Measurements from ENCODE around the gene VSTM1. TPM values are rescaled to one million over a fixed set of nuclear protein-coding genes. Genes with fewer than 3 reads are reported as not detected.
A peak's percentile ranks its signal among the peaks of the same experiment; 100 is the strongest.

Gene VSTM1
- total RNA-seq, 2 donors from 2014 or later = not detected

DNA sequence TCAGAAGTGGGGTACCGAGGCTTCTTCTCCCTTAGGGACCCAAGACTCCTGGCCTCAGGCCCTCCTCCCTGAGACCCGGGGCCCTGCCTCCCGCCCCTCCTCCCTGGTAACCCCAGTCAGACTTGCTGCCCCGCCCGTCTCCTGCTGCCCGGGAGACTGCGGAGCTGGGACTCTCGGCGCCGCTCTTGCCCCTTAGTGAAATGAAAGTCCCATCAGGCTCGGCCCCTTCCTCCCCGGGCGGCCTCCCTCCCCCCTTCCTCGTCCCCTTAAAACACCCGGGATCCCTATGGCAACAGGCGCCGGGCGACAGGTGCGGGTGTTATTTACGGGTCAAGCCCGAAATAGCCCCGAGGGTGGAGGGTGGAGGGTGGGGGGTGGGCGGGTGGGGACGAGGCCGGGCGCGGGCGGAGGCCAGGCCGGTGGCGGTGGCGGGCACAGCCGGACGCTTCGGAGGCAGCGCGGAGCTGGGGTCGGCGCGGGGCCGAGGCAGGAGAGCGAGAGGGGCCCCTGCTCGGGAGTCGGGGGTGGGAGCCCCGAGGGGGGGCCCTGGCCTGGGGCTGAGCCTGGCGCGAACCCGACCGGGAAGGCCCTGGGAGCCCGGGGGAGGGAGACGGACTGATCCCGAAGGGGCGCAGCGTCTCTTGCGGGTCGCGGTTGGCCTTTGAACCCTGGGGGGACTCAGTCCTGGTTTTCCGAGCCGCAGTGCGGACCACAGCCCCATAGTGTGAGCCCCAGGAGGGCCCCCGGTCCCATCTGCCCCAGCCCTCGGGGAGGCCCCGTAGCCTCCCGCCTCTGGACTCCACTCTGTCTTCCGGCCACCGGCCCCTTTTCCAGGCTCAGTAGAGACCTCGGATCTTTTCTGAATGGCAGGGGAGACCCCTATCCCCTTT lies 72.2 kb downstream of the VSTM1 start, which contains the start of gene CACNG6:
CACNG6 (plus strand) TSS at position 414 of the 890 bp plus-strand sequence. CDS start 1,241 bp downstream, outside the sequence.
- no peaks in the 10 kb centered on the region for H3K36me3 ChIP-seq (replicated peaks in 1 of 2; ENCODE audit: insufficient read depth in 1 of 2, low read depth in 2 of 2)
- H3K9me3 ChIP-seq = no peaks in the 10 kb centered on the region
- DNase-seq (peak in 1 of 4 donors; percentile 21), ATAC-seq (no peak)
- peaks cover 6% of the 10 kb centered on the region for H3K4me1 ChIP-seq
- H3K27ac ChIP-seq = no peak within 1 kb of the TSS
- WGBS, 2 donors = 4 to 16% methylated on average over 22 to 59 of the region's 66 CpGs
- peak within 1 kb of the TSS in 1 of 2 donors; percentile 17 for H3K4me3 ChIP-seq
- H3K27me3 ChIP-seq = peaks cover 0 to 19% of the 10 kb centered on the region in 2 donors
- intact Hi-C loops (cut with DNase I) = no loop called here
- TF ChIP-seq POLR2A (IDR thresholded peaks at IDR 0.05) = no peak
- TF ChIP-seq, protein P1, sequence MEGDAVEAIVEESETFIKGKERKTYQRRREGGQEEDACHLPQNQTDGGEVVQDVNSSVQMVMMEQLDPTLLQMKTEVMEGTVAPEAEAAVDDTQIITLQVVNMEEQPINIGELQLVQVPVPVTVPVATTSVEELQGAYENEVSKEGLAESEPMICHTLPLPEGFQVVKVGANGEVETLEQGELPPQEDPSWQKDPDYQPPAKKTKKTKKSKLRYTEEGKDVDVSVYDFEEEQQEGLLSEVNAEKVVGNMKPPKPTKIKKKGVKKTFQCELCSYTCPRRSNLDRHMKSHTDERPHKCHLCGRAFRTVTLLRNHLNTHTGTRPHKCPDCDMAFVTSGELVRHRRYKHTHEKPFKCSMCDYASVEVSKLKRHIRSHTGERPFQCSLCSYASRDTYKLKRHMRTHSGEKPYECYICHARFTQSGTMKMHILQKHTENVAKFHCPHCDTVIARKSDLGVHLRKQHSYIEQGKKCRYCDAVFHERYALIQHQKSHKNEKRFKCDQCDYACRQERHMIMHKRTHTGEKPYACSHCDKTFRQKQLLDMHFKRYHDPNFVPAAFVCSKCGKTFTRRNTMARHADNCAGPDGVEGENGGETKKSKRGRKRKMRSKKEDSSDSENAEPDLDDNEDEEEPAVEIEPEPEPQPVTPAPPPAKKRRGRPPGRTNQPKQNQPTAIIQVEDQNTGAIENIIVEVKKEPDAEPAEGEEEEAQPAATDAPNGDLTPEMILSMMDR (IDR thresholded peaks at IDR 0.05) = no peak

Small RNA genes lying within 50 kb of the gene (small RNA-seq; reads per million reads assigned to genes)
- gene AC012314.20 = not detected

Other genes starting within 250 kb of the VSTM1 start
- gene NLRP12, start 239.6 kb downstream of the VSTM1 start, total RNA-seq = under 1 TPM in 1 of 2 donors, not detected in 1; 0.26 TPM
- 10 to 100 TPM; 12.2 to 30.0 TPM for gene MYADM, start 196.0 kb downstream of the VSTM1 start, total RNA-seq
- under 1 TPM in 1 of 2 donors, not detected in 1; 0.26 TPM for gene PRKCG, start 181.7 kb downstream of the VSTM1 start, total RNA-seq
- gene CACNG7, start 154.6 kb downstream of the VSTM1 start, total RNA-seq = not detected
- gene CACNG8, start 101.0 kb downstream of the VSTM1 start, total RNA-seq = not detected
- not detected for gene CACNG6, start 72.3 kb downstream of the VSTM1 start, total RNA-seq
- not detected for gene TARM1, start 17.5 kb upstream of the VSTM1 start, total RNA-seq
- gene OSCAR, start 36.9 kb upstream of the VSTM1 start, total RNA-seq = 1 to 10 TPM in 1 of 2 donors, not detected in 1; 2.3 TPM
- 1 to 10 TPM; 4.7 to 5.3 TPM for gene NDUFA3, start 39.0 kb upstream of the VSTM1 start, total RNA-seq
- gene TFPT, start 51.8 kb upstream of the VSTM1 start, total RNA-seq = 10 to 100 TPM in 1 of 2 donors, 1 to 10 TPM in 1; 6.5 to 11.9 TPM
- gene PRPF31, start 51.9 kb upstream of the VSTM1 start, total RNA-seq = 10 to 100 TPM; 17.8 to 24.1 TPM
- 10 to 100 TPM; 22.4 to 51.4 TPM for gene CNOT3, start 73.9 kb upstream of the VSTM1 start, total RNA-seq
- 1 to 10 TPM; 4.0 to 9.6 TPM for gene LENG1, start 95.8 kb upstream of the VSTM1 start, total RNA-seq
- gene TMC4, start 109.3 kb upstream of the VSTM1 start, total RNA-seq = 100 to 1,000 TPM in 1 of 2 donors, 10 to 100 TPM in 1; 57.3 to 126 TPM
- 10 to 100 TPM; 40.5 to 98.9 TPM for gene MBOAT7, start 125.7 kb upstream of the VSTM1 start, total RNA-seq
- gene TSEN34, start 127.4 kb upstream of the VSTM1 start, total RNA-seq = 10 to 100 TPM; 33.9 to 56.6 TPM
- 1,000 to 10,000 TPM; 1,319 to 1,729 TPM for gene RPS9, start 137.0 kb upstream of the VSTM1 start, total RNA-seq
- gene LILRB3, start 159.1 kb upstream of the VSTM1 start, total RNA-seq = 1 to 10 TPM in 1 of 2 donors, under 1 TPM in 1; 0.33 to 2.1 TPM
- not detected for gene LILRA6, start 178.9 kb upstream of the VSTM1 start, total RNA-seq
- gene LILRB5, start 193.4 kb upstream of the VSTM1 start, total RNA-seq = 1 to 10 TPM; 3.1 to 6.6 TPM
- gene LILRB2, start 217.2 kb upstream of the VSTM1 start, total RNA-seq = 1 to 10 TPM in 1 of 2 donors, under 1 TPM in 1; 0.78 to 1.3 TPM
- gene LILRA5, start 249.3 kb upstream of the VSTM1 start, total RNA-seq = under 1 TPM in 1 of 2 donors, not detected in 1; 0.78 TPM